SK-N-SH (cell line): ENCODE data around the gene A1BG. TPM values are rescaled to one million over a fixed set of nuclear protein-coding genes. Genes with fewer than 3 reads are reported as not detected.

ENCODE experiments used
- ELF1 ChIP-seq: IDR thresholded peaks from 2 replicates; pipeline ENCODE4 v1.4.0; 2012
- EP300 ChIP-seq, 2 experiments: IDR thresholded peaks; 2 replicates each; pipeline versions ENCODE4 v1.4.0 to v1.6.1; 2012; ENCODE audit warnings: borderline replicate concordance in 1 of 2, low read depth in 1 of 2, low read length in 1 of 2
- EZH2phosphoT487 ChIP-seq: fragments of 200-600 bp; sonication (generic); IDR thresholded peaks from 2 replicates; pipeline ENCODE4 v1.6.1; 2017; ENCODE audit warnings: low read depth, mixed run types, mild to moderate bottlenecking, antibody characterized with exemption, moderate library complexity, borderline replicate concordance
- FOXJ3 ChIP-seq: sonication (generic); formaldehyde crosslinking; IDR thresholded peaks from 2 replicates; pipeline ENCODE4 v1.5.1; 2020; ENCODE audit warnings: mild to moderate bottlenecking, missing genetic modification reagents
- FOXM1 ChIP-seq: IDR thresholded peaks from 2 replicates; pipeline ENCODE4 v1.4.0; 2012; ENCODE audit warnings: low read depth, mild to moderate bottlenecking
- GABPA ChIP-seq: IDR thresholded peaks from 2 replicates; pipeline ENCODE4 v1.4.0; 2012; ENCODE audit warnings: low read depth, mild to moderate bottlenecking
- JUND ChIP-seq: IDR thresholded peaks from 2 replicates; pipeline ENCODE4 v1.4.0; 2012
- MXI1 ChIP-seq: IDR thresholded peaks from 2 replicates; pipeline ENCODE4 v1.6.1; 2012; ENCODE audit warnings: mild to moderate bottlenecking, low read depth, low read length, improper control_type of control experiment
- NFIC ChIP-seq: IDR thresholded peaks from 2 replicates; pipeline ENCODE4 v1.4.0; 2012; ENCODE audit warnings: borderline replicate concordance
- RAD21 ChIP-seq: IDR thresholded peaks from 2 replicates; pipeline ENCODE4 v1.6.1; 2012; ENCODE audit warnings: mild to moderate bottlenecking, low read length
- RFX5 ChIP-seq: IDR thresholded peaks from 2 replicates; pipeline ENCODE4 v1.6.1; 2012; ENCODE audit warnings: mild to moderate bottlenecking, improper control_type of control experiment, low read length
- RXRA ChIP-seq: IDR thresholded peaks from 2 replicates; pipeline ENCODE4 v1.4.0; 2012; ENCODE audit warnings: low read depth, mild to moderate bottlenecking, borderline replicate concordance
- SIN3A ChIP-seq: IDR thresholded peaks from 2 replicates; pipeline ENCODE4 v1.6.1; 2012; ENCODE audit warnings: low read depth, mild to moderate bottlenecking, low read length, moderate library complexity, borderline replicate concordance
- YY1 ChIP-seq: IDR thresholded peaks from 2 replicates; pipeline ENCODE4 v1.4.0; 2012; ENCODE audit warnings: low read depth, mild to moderate bottlenecking
- polyA plus RNA-seq, 3 experiments: library from polyadenylated mRNA; depleted of rRNA; stranded (reverse); fragments of >200 nt; gene quantifications; 2 replicates each; pipeline ENCODE4 v1.2.3, GENCODE V29; 2012
- TF ChIP-seq, protein P1 (sequence below): IDR thresholded peaks from 2 replicates; pipeline ENCODE4 v1.4.0; 2012; ENCODE audit warnings: low read depth, borderline replicate concordance
- TF ChIP-seq, protein P2 (sequence below): IDR thresholded peaks from 2 replicates; pipeline ENCODE4 v1.6.1; 2012; ENCODE audit warnings: mild to moderate bottlenecking, low read depth, low read length, moderate library complexity
- TF ChIP-seq, protein P3 (sequence below): fragments of 150-350 bp; IDR thresholded peaks from 2 replicates; pipeline ENCODE4 v1.6.1; 2017; ENCODE audit warnings: antibody characterized with exemption, low read length, low read depth, borderline replicate concordance
- TF ChIP-seq, protein P4 (sequence below): IDR thresholded peaks from 2 replicates; pipeline ENCODE4 v1.4.0; 2012; ENCODE audit warnings: low read depth
- TF ChIP-seq, protein P5 (sequence below): IDR thresholded peaks from 2 replicates; pipeline ENCODE4 v1.4.0; 2012; ENCODE audit warnings: low read depth, borderline replicate concordance

The A1BG gene
- polyA plus RNA-seq, 1 of the 3 experiments (the other 2 are of a cell fraction), result 62.6 TPM

DNA sequence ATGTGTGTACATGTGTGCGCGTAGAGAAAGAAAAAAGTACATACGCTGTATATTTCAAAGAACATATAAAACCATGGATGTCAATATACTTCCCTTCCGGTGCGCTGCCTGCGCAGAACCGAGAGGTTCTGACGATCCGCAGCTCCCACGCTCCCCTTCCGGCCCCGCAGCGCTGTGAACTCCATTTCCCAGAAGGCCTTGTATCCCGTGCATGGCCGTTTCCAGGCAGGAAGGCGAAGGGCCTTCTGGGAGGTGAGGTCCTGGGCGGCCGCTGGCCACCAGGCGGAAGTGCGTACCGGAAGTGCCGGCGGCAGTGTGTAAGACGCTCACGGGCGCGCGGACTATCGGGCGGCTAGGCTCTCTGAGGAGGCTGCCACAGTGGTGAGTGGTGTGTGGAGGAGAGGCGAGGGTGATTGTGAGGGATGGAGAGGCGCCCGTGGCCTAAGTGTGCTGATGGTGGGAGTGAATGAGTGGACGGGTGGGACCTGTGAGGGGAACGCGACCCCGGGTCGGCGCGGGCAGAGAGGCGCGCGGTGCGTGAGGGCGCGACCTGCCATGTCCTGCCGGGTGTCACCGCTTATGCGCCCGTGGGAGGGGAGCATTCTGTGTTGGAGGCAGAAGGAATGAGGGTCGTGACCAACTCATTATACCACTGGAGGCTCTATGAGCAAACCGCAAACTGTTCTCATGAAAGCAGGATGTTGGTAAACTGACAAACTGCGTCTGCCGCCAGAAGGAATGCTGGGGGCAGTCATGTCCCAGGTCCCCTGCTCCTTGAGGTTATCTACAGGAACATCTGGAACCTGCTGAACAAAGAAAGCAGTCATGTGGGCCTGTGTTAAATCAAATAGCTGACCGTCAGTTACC lies 48.0 kb downstream of the A1BG start, which contains the start of gene ERVK3-1 (continued):
- TF ChIP-seq SIN3A (no peak), NFIC (no peak), JUND (no peak), FOXM1 (no peak), YY1 (peak; percentile 76; the same call in 1 of the 2 replicates), RAD21 (no peak), MXI1 (peak; percentile 81), RFX5 (no peak), RXRA (no peak), EP300 (IDR thresholded peaks at IDR 0.05; ENCODE audit: borderline replicate concordance in 1 of 2, low read depth in 1 of 2, low read length in 1 of 2) (peak in 1 of 2 experiments; percentile 22; a peak in 1 of 4 replicates), FOXJ3 (CRISPR knock-in tag) (no peak), GABPA (peak; percentile 95), EZH2phosphoT487 (no peak), ELF1 (peak; percentile 98)
- TF ChIP-seq, protein P1, sequence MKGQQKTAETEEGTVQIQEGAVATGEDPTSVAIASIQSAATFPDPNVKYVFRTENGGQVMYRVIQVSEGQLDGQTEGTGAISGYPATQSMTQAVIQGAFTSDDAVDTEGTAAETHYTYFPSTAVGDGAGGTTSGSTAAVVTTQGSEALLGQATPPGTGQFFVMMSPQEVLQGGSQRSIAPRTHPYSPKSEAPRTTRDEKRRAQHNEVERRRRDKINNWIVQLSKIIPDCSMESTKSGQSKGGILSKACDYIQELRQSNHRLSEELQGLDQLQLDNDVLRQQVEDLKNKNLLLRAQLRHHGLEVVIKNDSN, result peak; percentile 26; the same call in 1 of the 2 replicates
- TF ChIP-seq, protein P2, sequence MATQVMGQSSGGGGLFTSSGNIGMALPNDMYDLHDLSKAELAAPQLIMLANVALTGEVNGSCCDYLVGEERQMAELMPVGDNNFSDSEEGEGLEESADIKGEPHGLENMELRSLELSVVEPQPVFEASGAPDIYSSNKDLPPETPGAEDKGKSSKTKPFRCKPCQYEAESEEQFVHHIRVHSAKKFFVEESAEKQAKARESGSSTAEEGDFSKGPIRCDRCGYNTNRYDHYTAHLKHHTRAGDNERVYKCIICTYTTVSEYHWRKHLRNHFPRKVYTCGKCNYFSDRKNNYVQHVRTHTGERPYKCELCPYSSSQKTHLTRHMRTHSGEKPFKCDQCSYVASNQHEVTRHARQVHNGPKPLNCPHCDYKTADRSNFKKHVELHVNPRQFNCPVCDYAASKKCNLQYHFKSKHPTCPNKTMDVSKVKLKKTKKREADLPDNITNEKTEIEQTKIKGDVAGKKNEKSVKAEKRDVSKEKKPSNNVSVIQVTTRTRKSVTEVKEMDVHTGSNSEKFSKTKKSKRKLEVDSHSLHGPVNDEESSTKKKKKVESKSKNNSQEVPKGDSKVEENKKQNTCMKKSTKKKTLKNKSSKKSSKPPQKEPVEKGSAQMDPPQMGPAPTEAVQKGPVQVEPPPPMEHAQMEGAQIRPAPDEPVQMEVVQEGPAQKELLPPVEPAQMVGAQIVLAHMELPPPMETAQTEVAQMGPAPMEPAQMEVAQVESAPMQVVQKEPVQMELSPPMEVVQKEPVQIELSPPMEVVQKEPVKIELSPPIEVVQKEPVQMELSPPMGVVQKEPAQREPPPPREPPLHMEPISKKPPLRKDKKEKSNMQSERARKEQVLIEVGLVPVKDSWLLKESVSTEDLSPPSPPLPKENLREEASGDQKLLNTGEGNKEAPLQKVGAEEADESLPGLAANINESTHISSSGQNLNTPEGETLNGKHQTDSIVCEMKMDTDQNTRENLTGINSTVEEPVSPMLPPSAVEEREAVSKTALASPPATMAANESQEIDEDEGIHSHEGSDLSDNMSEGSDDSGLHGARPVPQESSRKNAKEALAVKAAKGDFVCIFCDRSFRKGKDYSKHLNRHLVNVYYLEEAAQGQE, result no peak
- TF ChIP-seq, protein P3, sequence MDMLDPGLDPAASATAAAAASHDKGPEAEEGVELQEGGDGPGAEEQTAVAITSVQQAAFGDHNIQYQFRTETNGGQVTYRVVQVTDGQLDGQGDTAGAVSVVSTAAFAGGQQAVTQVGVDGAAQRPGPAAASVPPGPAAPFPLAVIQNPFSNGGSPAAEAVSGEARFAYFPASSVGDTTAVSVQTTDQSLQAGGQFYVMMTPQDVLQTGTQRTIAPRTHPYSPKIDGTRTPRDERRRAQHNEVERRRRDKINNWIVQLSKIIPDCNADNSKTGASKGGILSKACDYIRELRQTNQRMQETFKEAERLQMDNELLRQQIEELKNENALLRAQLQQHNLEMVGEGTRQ, result no peak
- TF ChIP-seq, protein P4, sequence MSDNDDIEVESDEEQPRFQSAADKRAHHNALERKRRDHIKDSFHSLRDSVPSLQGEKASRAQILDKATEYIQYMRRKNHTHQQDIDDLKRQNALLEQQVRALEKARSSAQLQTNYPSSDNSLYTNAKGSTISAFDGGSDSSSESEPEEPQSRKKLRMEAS, result peak; percentile 73
- TF ChIP-seq, protein P5, sequence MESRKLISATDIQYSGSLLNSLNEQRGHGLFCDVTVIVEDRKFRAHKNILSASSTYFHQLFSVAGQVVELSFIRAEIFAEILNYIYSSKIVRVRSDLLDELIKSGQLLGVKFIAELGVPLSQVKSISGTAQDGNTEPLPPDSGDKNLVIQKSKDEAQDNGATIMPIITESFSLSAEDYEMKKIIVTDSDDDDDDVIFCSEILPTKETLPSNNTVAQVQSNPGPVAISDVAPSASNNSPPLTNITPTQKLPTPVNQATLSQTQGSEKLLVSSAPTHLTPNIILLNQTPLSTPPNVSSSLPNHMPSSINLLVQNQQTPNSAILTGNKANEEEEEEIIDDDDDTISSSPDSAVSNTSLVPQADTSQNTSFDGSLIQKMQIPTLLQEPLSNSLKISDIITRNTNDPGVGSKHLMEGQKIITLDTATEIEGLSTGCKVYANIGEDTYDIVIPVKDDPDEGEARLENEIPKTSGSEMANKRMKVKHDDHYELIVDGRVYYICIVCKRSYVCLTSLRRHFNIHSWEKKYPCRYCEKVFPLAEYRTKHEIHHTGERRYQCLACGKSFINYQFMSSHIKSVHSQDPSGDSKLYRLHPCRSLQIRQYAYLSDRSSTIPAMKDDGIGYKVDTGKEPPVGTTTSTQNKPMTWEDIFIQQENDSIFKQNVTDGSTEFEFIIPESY, result no peak
